B cell (primary cell): ENCODE measurements around the gene GEMIN7. TPM values are rescaled to one million over a fixed set of nuclear protein-coding genes. Genes with fewer than 3 reads are reported as not detected.

ENCODE experiments used
- ATAC-seq: fragments of 200-7000 bp; cut with Tn5 transposase; one replicate; pipeline ENCODE4 v1.10.0; 2021; ENCODE audit warnings: low read depth, mild to moderate bottlenecking, moderate number of reproducible peaks, moderate library complexity
- CTCF ChIA-PET: fragments of 350-600 bp; sonication (Branson Sonifier 250); formaldehyde crosslinking; loops from one replicate; lab custom pipeline; 2021; ENCODE audit warnings: antibody characterized with exemption, inconsistent platforms; lab: Charles Lee
- POLR2A ChIA-PET: fragments of 350-600 bp; sonication (Branson Sonifier 250); formaldehyde crosslinking; loops from one replicate; lab custom pipeline; 2021; ENCODE audit warnings: antibody characterized with exemption; lab: Charles Lee
- DNase-seq: peaks from one replicate; pipeline ENCODE4 v3.0.0; 2013
- H2AFZ ChIP-seq: 2 replicates; pipeline ENCODE4 v1.6.1; 2012; ENCODE audit warnings: mild to moderate bottlenecking, low read depth, low read length; ENCODE audit not compliant: insufficient read depth, poor library complexity, severe bottlenecking
- H3K27ac ChIP-seq, 2 donors: 1 replicate in 1 of 2; 2 replicates in 1 of 2; pipeline ENCODE4 v1.5.1; 2012 to 2013; ENCODE audit warnings: low read length in 2 of 2, mild to moderate bottlenecking in 2 of 2, moderate library complexity in 1 of 2
- H3K27me3 ChIP-seq, 4 experiments: fragments of 200-600 bp in 1 of 4; sonication (generic) in 1 of 4; replicated peaks in 1 of 4; 1 replicate in 2 of 4; 2 replicates in 2 of 4; pipeline versions ENCODE4 v1.6.1 to v1.7.0; 2013 to 2016; ENCODE audit warnings: low read length in 3 of 4, mild to moderate bottlenecking in 2 of 4, mixed read lengths in 1 of 4, moderate library complexity in 1 of 4; ENCODE audit not compliant: insufficient read depth in 4 of 4, control insufficient read depth in 3 of 4; ENCODE audit errors: control extremely low read depth in 1 of 4
- H3K36me3 ChIP-seq, 2 experiments: replicated peaks in 1 of 2; 1 replicate in 1 of 2; 2 replicates in 1 of 2; pipeline versions ENCODE4 v1.6.1 to v1.7.1; 2013; ENCODE audit warnings: low read length in 1 of 2; ENCODE audit not compliant: insufficient read depth in 2 of 2, control insufficient read depth in 1 of 2; ENCODE audit errors: control extremely low read depth in 1 of 2, extremely low read depth in 1 of 2
- H3K4me1 ChIP-seq, 2 donors: fragments of 200-600 bp in 1 of 2; sonication (generic) in 1 of 2; 1 replicate in 1 of 2; 2 replicates in 1 of 2; pipeline versions ENCODE4 v1.5.1 to v1.6.1; 2013 to 2017; ENCODE audit warnings: low read length in 2 of 2; ENCODE audit not compliant: control insufficient read depth in 2 of 2, insufficient read depth in 2 of 2
- H3K4me2 ChIP-seq: replicated peaks from 2 replicates; pipeline ENCODE3; 2012; ENCODE audit warnings: mild to moderate bottlenecking, low read depth, low read length; ENCODE audit not compliant: poor library complexity, severe bottlenecking
- H3K4me3 ChIP-seq, 5 experiments: fragments of 200-600 bp in 1 of 5; sonication (generic) in 1 of 5; 1 replicate in 3 of 5; 2 replicates in 2 of 5; pipeline versions ENCODE4 v1.5.1 to v1.7.0; 2011 to 2016; ENCODE audit warnings: low read length in 4 of 5, mild to moderate bottlenecking in 4 of 5, low read depth in 2 of 5, control low read depth in 1 of 5, moderate library complexity in 1 of 5; ENCODE audit not compliant: insufficient read depth in 1 of 5; ENCODE audit errors: control extremely low read depth in 1 of 5, extremely low read depth in 1 of 5
- H3K79me2 ChIP-seq: fragments of 200-600 bp; sonication (generic); one replicate; pipeline ENCODE4 v1.6.0; 2016; ENCODE audit warnings: low read length; ENCODE audit not compliant: control insufficient read depth, insufficient read depth
- H3K9ac ChIP-seq: fragments of 200-600 bp; sonication (generic); 2 replicates; pipeline ENCODE4 v1.6.1; 2017; ENCODE audit warnings: mild to moderate bottlenecking, low read length, moderate library complexity
- H3K9me3 ChIP-seq, 3 donors: one replicate each; pipeline versions ENCODE4 v1.6.1 to v1.7.1; 2013; ENCODE audit warnings: low read length in 2 of 3; ENCODE audit not compliant: control insufficient read depth in 2 of 3, insufficient read depth in 1 of 3; ENCODE audit errors: control extremely low read depth in 1 of 3
- H4K20me1 ChIP-seq: 2 replicates; pipeline ENCODE4 v1.6.0; 2012; ENCODE audit warnings: mild to moderate bottlenecking, low read length; ENCODE audit not compliant: insufficient read depth, control insufficient read depth, poor library complexity, severe bottlenecking
- H3K27ac Mint-ChIP-seq: one replicate; pipeline ENCODE4 v1.8.0; 2021; ENCODE audit warnings: mixed read lengths
- H3K27me3 Mint-ChIP-seq: one replicate; pipeline ENCODE4 v1.8.0; 2021; ENCODE audit warnings: mixed read lengths
- H3K4me1 Mint-ChIP-seq: one replicate; pipeline ENCODE4 v1.8.0; 2021; ENCODE audit warnings: mixed read lengths
- H3K4me3 Mint-ChIP-seq: one replicate; pipeline ENCODE4 v1.8.0; 2021; ENCODE audit warnings: mixed read lengths
- H3K9me3 Mint-ChIP-seq: one replicate; pipeline ENCODE4 v1.8.0; 2022; ENCODE audit warnings: mixed read lengths; ENCODE audit not compliant: insufficient read depth
- CTCF ChIP-seq: fragments of 200-600 bp; IDR thresholded peaks from one replicate; pipeline ENCODE4 v1.8.0; 2022; ENCODE audit warnings: antibody characterized with exemption, mild to moderate bottlenecking
- EZH2 ChIP-seq: IDR thresholded peaks from 2 replicates; pipeline ENCODE4 v1.6.1; 2012; ENCODE audit warnings: borderline replicate concordance, low read depth, mild to moderate bottlenecking, moderate library complexity, low read length; ENCODE audit not compliant: insufficient read depth, poor library complexity, severe bottlenecking
- WGBS: methylation state at CpG from one replicate; pipeline ENCODE4 v1.1.5; 2013; ENCODE audit warnings: missing lambda C conversion rate; ENCODE audit not compliant: insufficient coverage; 5-methylcytosine and 5-hydroxymethylcytosine counted together
- intact Hi-C: fragments of 100-400 bp; cut with micrococcal nuclease; formaldehyde crosslinking; loops from one replicate; pipeline ENCODE4 v1.10.0; 2022
- polyA plus RNA-seq: library from polyadenylated mRNA; depleted of rRNA; stranded (reverse); fragments of >200 nt; gene quantifications from 2 replicates; pipeline ENCODE4 v1.2.3, GENCODE V29; 2012
- total RNA-seq, 2 donors: library from RNA; stranded (reverse); fragments of 120-200 nt in 1 of 2; gene quantifications; 1 replicate in 1 of 2; 2 replicates in 1 of 2; pipeline versions ENCODE4 v1.2.3 to v1.2.4, GENCODE V29; 2013 to 2022

The GEMIN7 gene
- total and polyA plus RNA-seq, 2 donors (not counting 1 experiment from before 2014, with no cell fraction given): 43.0 to 89.4 TPM

GRCh38 chr19:45094137-45094536, 15.1 kb downstream of the GEMIN7 start:
- H3K4me1 ChIP-seq: peaks cover 22 to 39% of the 10 kb centered on the region in 2 donors
- H3K4me3 ChIP-seq: peak overlapping the region; percentile 75 to 93 (median 82)
- no peak for DNase-seq
- peak overlapping the region; percentile 88 for H3K4me2 ChIP-seq
- H3K27me3 ChIP-seq: no peaks in the 10 kb centered on the region
- TF ChIP-seq CTCF (no peak), EZH2 (no peak)
- intact Hi-C loops: loop anchor here (5.0 kb wide), 2 partner anchors 33 to 57 kb away; partner anchors contain the start of gene CLASRP
- H2AFZ ChIP-seq: peak overlapping the region; percentile 93
- H3K27ac Mint-ChIP-seq: peak overlapping the region; percentile 99
- peaks cover 0 to 8% (median 0%) of the 10 kb centered on the region in 3 donors for H3K9me3 ChIP-seq
- H4K20me1 ChIP-seq: peaks cover 64% of the 10 kb centered on the region
- H3K27me3 Mint-ChIP-seq: no peaks in the 10 kb centered on the region
- H3K36me3 ChIP-seq: peaks cover 0 to 13% of the 10 kb centered on the region in 2 experiments
- peaks cover 68% of the 10 kb centered on the region for H3K4me1 Mint-ChIP-seq
- 90% methylated on average over 2 of the region's 9 CpGs for whole genome bisulfite sequencing
- ATAC-seq: no peak
- H3K4me3 Mint-ChIP-seq: peak overlapping the region; percentile 95
- peak overlapping the region; percentile 86 for H3K9ac ChIP-seq
- ChIA-PET POLR2A (no interaction called here), CTCF (interaction anchor here (1.5 kb wide), 1 partner anchor 15 kb away, joined by 5 read pairs; the partner anchor contains the start of gene GEMIN7)
- H3K9me3 Mint-ChIP-seq: peaks cover 3% of the 10 kb centered on the region
- peak overlapping the region in 1 of 2 donors; percentile 98 for H3K27ac ChIP-seq
- peaks cover 85% of the 10 kb centered on the region for H3K79me2 ChIP-seq

DNA sequence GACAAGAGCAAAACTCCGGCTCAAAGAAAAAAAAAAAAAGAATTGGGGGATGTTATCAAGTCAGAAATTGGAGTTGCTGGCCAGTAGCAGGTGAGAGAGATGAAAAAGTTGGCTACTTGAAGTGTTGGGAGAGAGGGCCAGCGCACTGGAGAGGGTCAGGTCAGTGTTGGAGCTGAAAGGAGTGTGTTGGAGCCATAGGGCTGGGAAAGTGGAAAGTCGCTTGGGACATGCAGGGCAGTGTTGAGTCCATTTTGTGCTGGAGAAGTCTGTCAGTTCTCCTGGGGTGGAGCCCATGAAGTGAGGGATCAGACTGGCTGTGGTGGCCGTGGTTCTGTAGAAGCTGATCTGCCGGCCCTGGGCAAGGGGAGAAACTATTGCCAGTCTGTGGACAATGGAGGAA, 15.6 kb downstream of the GEMIN7 start:
- Histone ChIP-seq H3K9ac (no peak overlapping the region), H3K27ac (no peak overlapping the region), H3K79me2 (peaks cover 90% of the 10 kb centered on the region), H4K20me1 (peaks cover 70% of the 10 kb centered on the region), H3K9me3 (peaks cover 0 to 8% (median 0%) of the 10 kb centered on the region in 3 donors), H3K4me3 (no peak overlapping the region), H3K4me2 (peak overlapping the region; percentile 33), H2AFZ (no peak overlapping the region), H3K36me3 (peaks cover 0 to 12% of the 10 kb centered on the region in 2 experiments), H3K27me3 (no peaks in the 10 kb centered on the region), H3K4me1 (peaks cover 22 to 39% of the 10 kb centered on the region in 2 donors)
- intact Hi-C loops: loop anchor here (5.0 kb wide), 2 partner anchors 33 to 57 kb away; partner anchors contain the start of gene CLASRP
- DNase-seq (no peak), ATAC-seq (no peak)
- no peak for TF ChIP-seq CTCF
- TF ChIP-seq EZH2: no peak
- H3K9me3 Mint-ChIP-seq: peaks cover 3% of the 10 kb centered on the region
- H3K4me3 Mint-ChIP-seq: peak overlapping the region; percentile 95
- H3K27me3 Mint-ChIP-seq: no peaks in the 10 kb centered on the region
- WGBS: 93% methylated on average over 5 of the region's 5 CpGs
- ChIA-PET POLR2A (no interaction called here), CTCF (interaction anchor here (0.7 to 1.5 kb wide), 2 partner anchors 16 to 1135 kb away, joined by 3 to 5 read pairs; partner anchors contain the start of gene GEMIN7)
- peaks cover 70% of the 10 kb centered on the region for H3K4me1 Mint-ChIP-seq
- H3K27ac Mint-ChIP-seq: peak overlapping the region; percentile 37
